Aortic smooth muscle cell (primary cell): Measurements from ENCODE around the gene FSD1. TPM values are rescaled to one million over a fixed set of nuclear protein-coding genes. Genes with fewer than 3 reads are reported as not detected.

Source experiments
- total RNA-seq: library from RNA; depleted of rRNA; stranded (reverse); fragments of >200 nt; gene quantifications from 2 replicates; pipeline ENCODE4 v1.2.3, GENCODE V29; 2014

FSD1 gene
- total RNA-seq = 0.99 and 2.2 TPM in 2 replicates

DNA sequence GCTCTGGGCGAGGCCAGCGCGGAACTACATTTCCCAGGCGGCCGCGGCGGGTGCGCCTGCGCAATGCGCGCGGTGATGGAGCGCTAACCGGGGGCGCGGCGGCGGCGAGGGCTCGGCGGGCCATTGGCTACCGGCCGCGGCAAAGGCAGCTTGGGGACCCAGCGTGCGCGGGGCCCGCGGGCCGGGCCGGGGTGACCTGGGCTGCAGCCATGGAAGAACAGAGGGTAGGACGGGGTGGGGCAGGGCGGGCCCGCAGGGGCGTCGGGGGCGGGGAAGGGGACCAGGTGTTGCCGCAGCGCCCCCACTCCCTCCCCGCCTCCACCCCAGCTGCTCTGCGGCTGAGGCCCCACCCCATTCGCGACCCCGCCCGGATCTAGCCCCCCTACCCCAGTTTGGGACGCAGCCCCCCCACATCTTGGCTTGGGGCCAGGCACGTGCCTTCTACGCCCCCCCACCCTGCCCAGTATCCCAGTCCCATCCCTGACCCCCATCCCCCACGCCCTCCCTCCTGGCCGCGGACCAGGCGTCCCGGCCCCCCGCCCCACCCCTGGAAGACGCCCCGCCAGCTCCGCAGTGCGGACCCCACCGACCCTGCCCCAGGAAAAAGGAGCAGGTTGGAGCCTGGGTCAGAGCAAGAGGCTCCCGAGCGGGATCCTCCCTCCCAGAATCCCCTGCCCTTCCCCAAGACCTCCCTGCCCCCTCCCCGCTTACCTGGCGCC lies at the start of gene FSD1:
Gene FSD1, plus strand, starts transcription at position 61 of the 719 bp plus-strand sequence. Its CDS starts 149 bp downstream, at position 210.

DNA sequence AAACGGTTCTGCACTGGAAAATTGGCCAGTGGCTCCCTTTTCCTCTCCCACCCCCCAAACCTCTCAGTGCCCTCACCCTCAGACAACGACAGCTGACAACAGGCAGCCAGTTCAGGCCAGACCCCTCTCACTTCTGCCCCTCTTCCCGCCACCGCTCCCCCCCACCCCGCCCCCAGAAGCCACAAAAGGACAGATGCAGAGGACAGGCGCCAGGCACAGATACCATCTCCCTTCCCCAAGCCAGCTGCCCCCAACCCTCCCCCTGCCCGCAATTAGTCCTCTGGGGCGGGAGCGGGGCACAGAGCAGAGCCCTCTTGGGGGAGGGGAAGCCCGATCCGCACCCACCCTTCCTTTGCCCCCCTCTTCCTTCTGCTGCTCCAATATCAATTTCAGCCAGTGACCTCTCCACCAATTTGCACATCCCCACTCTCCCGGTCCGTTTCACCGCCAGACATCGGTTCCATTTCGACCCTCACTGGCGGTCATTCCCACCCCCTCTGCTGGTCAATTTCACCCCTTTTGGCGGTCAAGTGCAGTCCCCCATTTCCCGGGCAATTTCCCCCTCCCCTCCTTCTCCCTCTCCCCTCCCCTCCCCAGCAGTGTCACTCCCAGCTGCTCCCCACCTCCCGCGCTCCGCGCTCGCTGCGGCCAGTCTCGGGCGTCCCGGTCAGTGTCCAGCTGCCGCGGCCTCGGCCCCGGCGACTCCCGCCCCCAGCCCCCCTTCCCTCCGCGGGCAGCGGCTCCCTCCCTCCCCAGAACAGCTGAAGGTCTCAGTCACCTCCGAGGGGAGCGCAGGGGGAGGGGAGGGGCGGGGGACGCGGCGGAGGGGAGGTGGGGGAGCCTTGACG lies 25.8 kb upstream of the FSD1 start, which contains the start of gene SHD:
Gene SHD, plus strand, starts transcription at position 848 of the 848 bp plus-strand sequence. CDS start 798 bp downstream, outside the sequence.

DNA sequence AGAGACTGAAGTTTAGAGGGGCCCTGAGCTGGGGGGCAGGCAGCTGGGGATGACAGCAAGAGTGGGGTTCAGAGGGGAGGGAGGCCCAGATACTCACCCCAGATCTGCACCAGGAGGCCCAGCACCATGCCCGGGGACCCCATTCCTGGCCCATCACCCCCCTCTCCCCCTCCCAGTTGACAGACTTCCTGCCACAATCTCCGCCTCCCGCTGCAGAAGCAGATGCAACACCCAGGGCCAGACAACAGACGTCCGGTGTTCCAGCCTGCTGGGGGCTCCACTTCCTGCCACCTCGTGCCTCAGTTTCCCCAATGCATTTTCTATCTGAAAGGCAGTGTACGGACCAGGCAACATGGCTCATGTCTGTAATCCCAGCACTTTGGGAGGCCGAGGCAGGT lies 2.2 kb upstream of the FSD1 start, which contains the start of gene TMIGD2:
Gene TMIGD2, minus strand, starts transcription at position 147 of the 398 bp plus-strand sequence. Its CDS starts 4 bp downstream, at position 143.

DNA sequence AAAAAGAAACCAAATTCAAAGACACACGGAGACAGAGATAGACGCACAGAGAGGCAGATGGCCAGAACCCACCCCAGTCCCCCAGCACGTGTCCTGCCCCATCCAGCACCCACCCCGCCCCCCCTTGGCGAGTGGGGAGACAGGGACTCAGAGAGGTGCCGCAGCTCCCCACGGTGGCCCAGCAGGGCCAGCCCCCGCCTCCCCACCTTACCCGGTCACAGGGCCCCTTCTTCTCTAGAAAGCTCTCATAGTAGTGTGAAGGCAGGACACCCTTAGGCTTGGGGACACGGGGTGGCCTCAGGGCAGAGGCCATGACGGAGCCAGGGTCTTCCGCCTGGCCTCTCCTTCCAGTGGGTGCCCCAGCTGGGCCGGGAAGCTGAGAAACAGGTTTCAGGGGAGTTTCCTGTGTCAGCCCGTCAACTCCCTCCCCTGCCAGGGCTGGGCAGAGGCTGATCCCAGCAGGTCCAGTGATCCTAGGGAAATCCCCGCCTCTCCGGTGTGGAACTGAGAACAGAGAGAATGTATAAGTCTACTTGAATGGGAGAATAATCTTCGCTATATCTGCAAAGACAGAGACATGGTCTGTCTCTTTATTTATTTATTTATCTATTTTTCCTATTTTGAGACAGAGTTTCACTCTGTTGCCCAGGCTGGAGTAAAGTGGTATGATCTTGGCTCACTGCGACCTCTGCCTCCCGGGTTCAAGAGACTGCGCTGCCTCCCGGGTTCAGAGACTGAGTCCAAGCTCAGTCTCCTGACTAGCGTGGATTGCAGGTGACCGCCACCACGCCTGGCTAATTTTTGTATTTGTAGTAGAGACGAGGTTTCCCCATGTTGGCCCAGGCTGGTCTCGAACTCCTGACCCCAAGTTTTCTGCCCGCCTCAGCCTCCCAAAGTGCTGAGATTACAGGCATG lies 34.3 kb downstream of the FSD1 start, which contains the start of gene STAP2:
Gene STAP2, minus strand, starts transcription at position 387 of the 915 bp plus-strand sequence. Its CDS starts 74 bp downstream, at position 313.

DNA sequence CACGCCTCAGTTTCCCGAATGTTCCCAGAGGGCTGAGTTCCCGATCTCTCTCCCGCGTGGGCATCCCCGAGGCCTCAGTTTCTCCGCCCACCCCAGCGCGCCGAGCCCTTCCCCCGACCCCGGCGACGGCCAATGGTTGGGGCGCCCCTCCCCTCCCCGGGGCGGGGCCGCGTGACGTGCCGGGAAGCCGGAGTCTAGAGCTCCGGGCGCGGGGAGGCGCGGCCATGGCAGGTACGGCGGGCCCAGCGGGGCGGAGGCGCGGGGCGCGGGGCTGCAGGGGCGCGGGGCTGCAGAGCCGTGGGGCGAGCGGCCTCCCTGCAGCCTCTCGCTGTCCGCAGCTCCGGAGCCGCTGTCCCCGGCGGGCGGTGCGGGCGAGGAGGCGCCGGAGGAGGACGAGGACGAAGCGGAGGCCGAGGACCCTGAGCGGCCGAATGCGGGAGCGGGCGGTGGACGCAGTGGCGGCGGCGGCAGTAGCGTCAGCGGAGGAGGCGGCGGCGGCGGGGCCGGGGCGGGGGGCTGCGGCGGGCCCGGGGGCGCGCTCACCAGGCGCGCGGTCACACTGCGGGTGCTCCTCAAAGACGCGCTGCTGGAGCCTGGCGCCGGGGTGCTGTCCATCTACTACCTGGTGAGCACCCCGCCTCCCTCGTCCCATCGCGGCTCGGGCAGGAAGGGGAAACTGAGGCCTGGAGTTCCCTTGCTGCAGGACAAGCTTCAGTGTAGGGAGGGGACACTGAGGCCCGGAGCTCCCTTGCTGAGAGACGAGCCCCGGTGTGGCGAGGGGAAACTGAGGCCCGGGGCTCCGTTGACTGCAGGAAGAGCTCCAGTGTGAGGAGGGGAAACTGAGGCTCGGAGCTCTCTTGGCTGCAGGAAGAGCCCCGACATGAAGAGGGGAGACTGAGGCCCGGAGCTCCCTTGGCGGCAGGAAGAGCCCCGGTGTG lies 39.2 kb downstream of the FSD1 start, which contains the start of gene MPND:
Gene MPND, plus strand, starts transcription at position 193 of the 938 bp plus-strand sequence. Its CDS starts 32 bp downstream, at position 225.

Other genes with a start within 250 kb of the FSD1 start
- 16.6 and 17.3 TPM in 2 replicates for gene ZBTB7A, start 237.7 kb upstream of the FSD1 start, total RNA-seq
- gene MAP2K2, start 180.5 kb upstream of the FSD1 start, total RNA-seq = 203 and 232 TPM in 2 replicates
- gene CREB3L3, start 151.0 kb upstream of the FSD1 start, total RNA-seq = not detected in 2 replicates
- gene SIRT6, start 122.0 kb upstream of the FSD1 start, total RNA-seq = 13.5 and 15.5 TPM in 2 replicates
- gene ANKRD24, start 121.9 kb upstream of the FSD1 start, total RNA-seq = 1.5 and 1.6 TPM in 2 replicates
- not detected in 2 replicates for gene EBI3, start 75.1 kb upstream of the FSD1 start, total RNA-seq
- gene YJU2, start 57.5 kb upstream of the FSD1 start, total RNA-seq = 13.2 and 16.2 TPM in 2 replicates
- gene SHD, start 25.3 kb upstream of the FSD1 start, total RNA-seq = not detected in 2 replicates
- gene TMIGD2, start 2.2 kb upstream of the FSD1 start, total RNA-seq = not detected in 2 replicates
- 1.7 and 2.1 TPM in 2 replicates for gene STAP2, start 34.2 kb downstream of the FSD1 start, total RNA-seq
- gene MPND, start 39.0 kb downstream of the FSD1 start, total RNA-seq = 6.3 and 6.7 TPM in 2 replicates
- gene SH3GL1, start 95.9 kb downstream of the FSD1 start, total RNA-seq = 30.1 and 30.8 TPM in 2 replicates
- gene CHAF1A, start 98.0 kb downstream of the FSD1 start, total RNA-seq = 9.1 and 19.2 TPM in 2 replicates
- gene UBXN6, start 153.2 kb downstream of the FSD1 start, total RNA-seq = 94.1 and 105 TPM in 2 replicates
- 51.4 and 66.2 TPM in 2 replicates for gene HDGFL2, start 167.7 kb downstream of the FSD1 start, total RNA-seq
- gene PLIN4, start 213.9 kb downstream of the FSD1 start, total RNA-seq = under 0.01 and 0.06 TPM in 2 replicates
- gene PLIN5, start 230.6 kb downstream of the FSD1 start, total RNA-seq = not detected in 2 replicates
- not detected in 2 replicates for gene LRG1, start 235.4 kb downstream of the FSD1 start, total RNA-seq